ENCODE data around the gene SUGP1. TPM values are rescaled to one million over a fixed set of nuclear protein-coding genes. Genes with fewer than 3 reads are reported as not detected.
A peak's percentile ranks its signal among the peaks of the same experiment; 100 is the strongest.

The SUGP1 gene
- total and polyA plus RNA-seq, 2 of the 13 experiments (the other 11 are each of a cell fraction or from before 2014, with no cell fraction given) = 21.6 to 25.9 TPM

GRCh38 chr19:19366434-19367396, 46.4 kb upstream of the SUGP1 start (continued):
- TF ChIP-seq ZBTB40 (IDR thresholded peaks at IDR 0.05) (no peak), ZBTB40 (CRISPR knock-in tag; IDR thresholded peaks at IDR 0.05) (peak; percentile 65; the same call in 1 of the 2 replicates), TSC22D2 (CRISPR knock-in tag; IDR thresholded peaks at IDR 0.05; ENCODE audit: borderline replicate concordance) (peak; percentile 85; the same call in 1 of the 2 replicates), AHR (CRISPR knock-in tag; IDR thresholded peaks at IDR 0.05) (no peak), FOXP4 (CRISPR knock-in tag; IDR thresholded peaks at IDR 0.05) (peak; percentile 66; the same call in 1 of the 2 replicates), HOXA5 (CRISPR knock-in tag; IDR thresholded peaks at IDR 0.05) (no peak; the same call in 1 of the 2 replicates), ZNF7 (CRISPR knock-in tag; IDR thresholded peaks at IDR 0.05) (no peak), NR2F6 (IDR thresholded peaks at IDR 0.05) (peak; percentile 34; the same call in 1 of the 2 replicates), NR2F6 (CRISPR knock-in tag; IDR thresholded peaks at IDR 0.05) (peak; percentile 54; the same call in 1 of the 2 replicates), JUN (CRISPR knock-in tag; IDR thresholded peaks at IDR 0.05) (no peak), HMGXB4 (CRISPR knock-in tag; IDR thresholded peaks at IDR 0.05; ENCODE audit: borderline replicate concordance in 1 of 2, low read depth in 1 of 2) (peak; percentile 88 to 92; a peak in 3 of 4 replicates), GABPA (IDR thresholded peaks at IDR 0.05; ENCODE audit: low read depth, low read length) (peak; percentile 75), GABPA (CRISPR knock-in tag; IDR thresholded peaks at IDR 0.05; ENCODE audit: low read depth) (peak; percentile 96), ZNF670 (CRISPR knock-in tag; IDR thresholded peaks at IDR 0.05; ENCODE audit: borderline replicate concordance) (peak; percentile 70; the same call in 1 of the 2 replicates), ZNF382 (CRISPR knock-in tag; IDR thresholded peaks at IDR 0.05; ENCODE audit: borderline replicate concordance) (no peak)
